ENCODE results near the gene REXO1. TPM values are rescaled to one million over a fixed set of nuclear protein-coding genes. Genes with fewer than 3 reads are reported as not detected.
"Not testable (repeated sequence)": the region's sequence is repeated elsewhere in the genome, so short reads cannot be mapped to it uniquely, and the experiment has no call there.

The REXO1 gene
- total and polyA plus RNA-seq, 2 experiments from 2014 or later = 19.2 to 39.7 TPM

DNA sequence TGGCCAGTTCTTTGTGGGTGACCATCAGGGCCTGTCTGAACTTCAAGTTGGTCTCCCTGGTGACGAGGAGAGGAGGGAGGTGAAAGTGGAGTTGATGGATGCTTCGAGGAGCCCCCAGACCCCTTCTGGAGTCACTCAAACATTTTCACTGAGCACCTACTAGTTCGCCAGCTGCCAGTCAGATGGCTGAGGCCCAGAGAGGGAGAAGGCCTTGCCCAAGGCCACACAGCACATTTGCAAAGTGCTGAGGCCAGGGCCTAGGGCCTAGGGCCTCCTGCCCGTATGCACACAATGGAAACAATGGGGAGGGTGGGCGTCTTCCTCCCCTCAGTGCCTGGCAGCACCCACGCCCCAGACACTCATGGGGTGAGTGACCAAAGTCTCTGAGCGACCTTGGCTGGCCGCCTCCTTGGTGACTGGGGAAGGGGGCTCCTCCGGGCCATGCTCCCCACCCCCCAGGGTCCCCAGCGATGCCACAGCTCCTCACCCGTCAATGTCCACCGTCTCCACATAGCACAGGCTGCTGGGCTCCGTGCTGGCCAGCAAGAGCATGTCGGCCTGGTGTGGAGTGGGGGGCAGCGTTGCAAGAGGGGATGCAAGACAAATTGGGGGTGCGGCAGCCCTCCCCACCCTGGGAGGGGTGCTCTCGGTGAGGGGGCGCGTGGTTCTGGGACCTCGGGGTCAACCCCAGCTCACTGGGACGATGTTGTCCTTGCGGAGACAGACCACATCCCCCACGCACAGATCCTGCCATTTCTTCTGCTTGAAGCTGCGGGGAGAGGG lies 42.7 kb downstream of the REXO1 start:
- no peaks in the 10 kb centered on the region for H3K4me1 ChIP-seq (ENCODE audit: low read depth)
- no peaks in the 10 kb centered on the region for H3K27me3 ChIP-seq
- no peak overlapping the region for H3K27ac ChIP-seq
- TF ChIP-seq, protein P1, sequence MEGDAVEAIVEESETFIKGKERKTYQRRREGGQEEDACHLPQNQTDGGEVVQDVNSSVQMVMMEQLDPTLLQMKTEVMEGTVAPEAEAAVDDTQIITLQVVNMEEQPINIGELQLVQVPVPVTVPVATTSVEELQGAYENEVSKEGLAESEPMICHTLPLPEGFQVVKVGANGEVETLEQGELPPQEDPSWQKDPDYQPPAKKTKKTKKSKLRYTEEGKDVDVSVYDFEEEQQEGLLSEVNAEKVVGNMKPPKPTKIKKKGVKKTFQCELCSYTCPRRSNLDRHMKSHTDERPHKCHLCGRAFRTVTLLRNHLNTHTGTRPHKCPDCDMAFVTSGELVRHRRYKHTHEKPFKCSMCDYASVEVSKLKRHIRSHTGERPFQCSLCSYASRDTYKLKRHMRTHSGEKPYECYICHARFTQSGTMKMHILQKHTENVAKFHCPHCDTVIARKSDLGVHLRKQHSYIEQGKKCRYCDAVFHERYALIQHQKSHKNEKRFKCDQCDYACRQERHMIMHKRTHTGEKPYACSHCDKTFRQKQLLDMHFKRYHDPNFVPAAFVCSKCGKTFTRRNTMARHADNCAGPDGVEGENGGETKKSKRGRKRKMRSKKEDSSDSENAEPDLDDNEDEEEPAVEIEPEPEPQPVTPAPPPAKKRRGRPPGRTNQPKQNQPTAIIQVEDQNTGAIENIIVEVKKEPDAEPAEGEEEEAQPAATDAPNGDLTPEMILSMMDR (IDR thresholded peaks at IDR 0.05; ENCODE audit: low read depth, low read length) = no peak
- no peaks in the 10 kb centered on the region for H3K9me3 ChIP-seq (ENCODE audit: low read depth)
- no peaks in the 10 kb centered on the region for H3K36me3 ChIP-seq
- DNase-seq (ENCODE audit: low read depth in 1 of 2, low spot score in 1 of 2) = no peak
- H3K4me3 ChIP-seq = no peak overlapping the region

DNA sequence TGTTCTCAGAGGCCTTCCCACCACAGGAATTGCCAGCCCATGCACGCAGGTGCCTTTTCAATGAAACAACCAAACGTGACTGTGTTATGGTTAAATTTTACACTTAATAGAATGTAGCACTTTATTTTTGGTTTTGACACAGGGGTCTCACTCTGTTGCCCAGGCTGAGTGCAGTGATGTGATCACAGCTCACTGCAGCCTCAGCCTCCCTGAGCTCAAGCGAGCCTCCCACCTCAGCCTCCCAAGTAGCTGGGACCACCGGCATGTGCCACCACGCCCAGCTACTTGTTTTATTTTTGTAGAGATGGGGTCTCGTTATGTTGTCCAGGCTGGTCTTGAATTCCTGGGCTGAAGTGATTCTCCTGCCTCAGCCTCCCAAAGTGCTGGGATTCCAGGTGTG lies 43.4 kb downstream of the REXO1 start:
- Histone ChIP-seq H3K4me3 (no peak overlapping the region), H3K27ac (no peak overlapping the region), H3K9me3 (ENCODE audit: low read depth) (no peaks in the 10 kb centered on the region), H3K36me3 (no peaks in the 10 kb centered on the region), H3K4me1 (ENCODE audit: low read depth) (no peaks in the 10 kb centered on the region), H3K27me3 (no peaks in the 10 kb centered on the region)
- DNase-seq (ENCODE audit: low read depth in 1 of 2, low spot score in 1 of 2) = no peak
- TF ChIP-seq, protein P1 (IDR thresholded peaks at IDR 0.05; ENCODE audit: low read depth, low read length) = no peak

DNA sequence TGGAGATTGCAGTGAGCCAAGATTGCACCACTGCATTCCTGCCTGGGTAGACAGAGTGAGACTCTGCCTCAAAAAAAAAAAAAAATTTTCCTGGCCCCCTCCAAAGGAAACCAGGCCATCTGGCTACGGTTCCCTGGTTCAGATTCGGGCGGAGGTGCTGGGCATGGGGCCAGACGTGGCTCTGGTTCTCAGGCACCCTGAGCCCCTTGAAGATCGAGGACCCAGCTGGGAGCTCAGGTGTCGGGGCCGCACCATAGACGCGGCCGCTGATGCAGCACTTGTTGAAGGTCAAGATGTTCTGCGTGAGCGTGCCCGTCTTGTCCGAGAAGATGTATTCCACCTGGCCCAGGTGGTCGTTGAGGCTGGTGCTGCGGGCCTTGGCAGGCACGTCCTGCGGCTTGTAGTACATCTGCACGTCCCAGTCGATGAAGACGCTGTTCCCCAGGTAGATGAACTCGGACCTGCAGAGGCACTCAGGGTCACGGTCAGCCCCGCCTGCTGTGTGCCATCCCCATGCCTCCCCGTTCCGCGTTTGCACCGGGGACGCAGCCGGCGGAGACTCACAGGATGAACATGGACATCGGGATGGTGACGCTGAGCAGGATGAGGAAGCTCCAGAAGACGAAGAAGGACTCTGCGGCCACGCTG lies 48.5 kb downstream of the REXO1 start:
- H3K4me1 ChIP-seq (ENCODE audit: low read depth) = no peaks in the 10 kb centered on the region
- no peak for DNase-seq (ENCODE audit: low read depth in 1 of 2, low spot score in 1 of 2)
- TF ChIP-seq, protein P1 (IDR thresholded peaks at IDR 0.05; ENCODE audit: low read depth, low read length) = no peak

DNA sequence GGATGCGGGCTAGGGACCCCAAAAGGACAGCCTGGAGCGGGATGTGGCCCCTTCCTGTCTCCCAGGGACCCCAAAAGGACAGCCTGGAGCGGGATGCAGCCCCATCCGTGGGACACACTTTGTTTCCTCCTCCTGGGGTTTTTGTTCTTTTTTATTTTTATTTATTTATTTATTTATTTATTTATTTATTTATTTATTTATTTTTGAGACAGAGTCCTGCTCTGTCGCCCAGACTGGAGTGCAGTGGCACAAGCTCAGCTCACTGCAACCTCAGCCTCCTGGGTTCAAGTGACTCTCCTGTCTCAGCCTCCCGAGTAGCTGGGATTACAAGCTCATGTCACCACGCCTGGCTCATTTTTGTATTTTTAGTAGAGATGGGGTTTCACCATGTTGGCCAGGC lies 51.0 kb downstream of the REXO1 start:
- not testable (repeated sequence) for DNase-seq (ENCODE audit: low read depth in 1 of 2, low spot score in 1 of 2); H3K4me1 ChIP-seq (ENCODE audit: low read depth); H3K9me3 ChIP-seq (ENCODE audit: low read depth); H3K4me3 ChIP-seq; H3K27me3 ChIP-seq; H3K27ac ChIP-seq; H3K36me3 ChIP-seq

More for the DNA sequence above, 48.5 kb downstream of the REXO1 start:
- no peaks in the 10 kb centered on the region for H3K36me3 ChIP-seq
- H3K4me3 ChIP-seq = no peak overlapping the region
- no peaks in the 10 kb centered on the region for H3K9me3 ChIP-seq (ENCODE audit: low read depth)
- no peaks in the 10 kb centered on the region for H3K27me3 ChIP-seq
- no peak overlapping the region for H3K27ac ChIP-seq

DNA sequence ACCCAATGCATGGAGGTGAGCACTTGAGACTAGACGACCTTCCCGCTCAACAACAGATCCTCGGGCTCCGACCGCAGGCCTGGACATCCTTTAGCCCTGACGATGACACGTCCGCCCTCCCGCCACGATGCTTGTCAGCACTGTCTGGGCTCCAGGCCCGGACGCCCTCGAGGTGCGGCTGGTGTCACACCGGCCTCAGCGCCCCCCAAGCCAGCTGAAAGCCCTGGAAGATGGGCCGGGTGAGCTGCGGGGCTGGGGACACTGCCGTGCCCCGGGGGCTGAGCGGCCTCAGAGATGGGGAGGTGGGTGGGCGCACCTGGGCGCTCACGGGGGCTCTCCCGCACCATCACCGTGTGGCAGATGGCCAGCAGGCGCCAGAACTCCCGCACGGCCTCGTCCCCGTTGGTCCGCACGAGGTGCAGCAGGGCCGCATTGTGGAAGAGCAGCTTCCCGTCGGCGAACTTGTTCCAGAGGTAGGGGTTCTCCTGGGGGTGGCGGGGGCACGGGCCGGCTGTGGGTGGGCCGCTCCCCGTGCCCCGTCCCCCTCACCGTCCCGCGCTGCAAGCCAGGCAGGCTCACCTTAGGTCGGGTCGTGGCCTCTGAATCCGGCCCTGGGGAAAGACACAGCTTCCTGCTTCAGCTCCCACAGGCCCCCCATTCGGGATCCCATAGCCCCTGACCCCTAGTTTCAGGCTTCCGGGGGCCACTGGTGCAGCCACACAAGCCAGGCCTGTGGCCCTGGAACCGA lies 51.7 kb downstream of the REXO1 start:
- H3K36me3 ChIP-seq = no peaks in the 10 kb centered on the region
- H3K9me3 ChIP-seq (ENCODE audit: low read depth) = no peaks in the 10 kb centered on the region
- no peaks in the 10 kb centered on the region for H3K27me3 ChIP-seq
- H3K4me1 ChIP-seq (ENCODE audit: low read depth) = no peaks in the 10 kb centered on the region
- DNase-seq (ENCODE audit: low read depth in 1 of 2, low spot score in 1 of 2) = no peak
- H3K4me3 ChIP-seq = no peak overlapping the region
- TF ChIP-seq, protein P1 (IDR thresholded peaks at IDR 0.05; ENCODE audit: low read depth, low read length) = no peak
- no peak overlapping the region for H3K27ac ChIP-seq

Data from cardiac muscle cell (in vitro differentiated cells and primary cell).